ENCODE measurements around the gene ZNF418.
A peak's percentile ranks its signal among the peaks of the same experiment; 100 is the strongest.
"Not testable (repeated sequence)": the region's sequence is repeated elsewhere in the genome, so short reads cannot be mapped to it uniquely, and the experiment has no call there.

The ZNF418 gene

GRCh38 chr19:57890706-57891105, 44.5 kb downstream of the ZNF418 start:
- DNase-seq (ENCODE audit: low read depth in 3 of 3, low spot score in 1 of 3) = not testable (repeated sequence)

- peak; percentile 35 to 75 (median 47) for DNase-seq (ENCODE audit: low read depth in 3 of 3, low spot score in 1 of 3)
Measured at GRCh38 chr19:57888560-57889231, 46.5 kb downstream of the ZNF418 start, which contains the start of gene ZNF814. Gene ZNF814 (minus strand): TSS chr19:57889037. CDS start chr19:57888802, 235 bp downstream.

- DNase-seq (ENCODE audit: low read depth in 3 of 3, low spot score in 1 of 3) = no peak
Measured at GRCh38 chr19:57888107-57888559, 47.1 kb downstream of the ZNF418 start.

GRCh38 chr19:57887195-57887941, 47.8 kb downstream of the ZNF418 start:
- DNase-seq (ENCODE audit: low read depth in 3 of 3, low spot score in 1 of 3) = no peak

GRCh38 chr19:57886046-57886445, 49.2 kb downstream of the ZNF418 start:
- DNase-seq (ENCODE audit: low read depth in 3 of 3, low spot score in 1 of 3) = no peak

GRCh38 chr19:57873883-57874799, 61.1 kb downstream of the ZNF418 start:
- DNase-seq (ENCODE audit: low read depth in 3 of 3, low spot score in 1 of 3) = not testable (repeated sequence)

- no peak for DNase-seq (ENCODE audit: low read depth in 3 of 3, low spot score in 1 of 3)
Measured at GRCh38 chr19:57872450-57872849, 62.8 kb downstream of the ZNF418 start.
